HG02840 (cell line): ENCODE results near the gene FOXO4.
A peak's percentile ranks its signal among the peaks of the same experiment; 100 is the strongest.
"Not testable (repeated sequence)": the region's sequence is repeated elsewhere in the genome, so short reads cannot be mapped to it uniquely, and the experiment has no call there.

ENCODE experiments used
- ATAC-seq: cut with Tn5 transposase; IDR thresholded peaks from one replicate; pipeline ENCODE4 v1.9.1; 2021; ENCODE audit warnings: mild to moderate bottlenecking, moderate library complexity, moderate number of reproducible peaks; ENCODE audit not compliant: unreplicated experiment, low FRiP score

The FOXO4 gene

GRCh38 chrX:71095555-71095980 is at the start of gene FOXO4:
Gene FOXO4 (plus strand): TSS chrX:71095851. CDS start chrX:71096529, 678 bp downstream.
- peak; percentile 90 for ATAC-seq

- ATAC-seq = not testable (repeated sequence)
Observed at GRCh38 chrX:71047891-71048290, 47.8 kb upstream of the FOXO4 start.

GRCh38 chrX:71052721-71053120 is 42.9 kb upstream of the FOXO4 start:
- peak; percentile 30 for ATAC-seq

- peak; percentile 68 for ATAC-seq
Observed at GRCh38 chrX:71053217-71053621, 42.4 kb upstream of the FOXO4 start.

GRCh38 chrX:71056867-71057266 is 38.8 kb upstream of the FOXO4 start:
- no peak for ATAC-seq

GRCh38 chrX:71057848-71058530 is 37.7 kb upstream of the FOXO4 start:
- ATAC-seq = no peak

GRCh38 chrX:71060127-71060526 is 35.5 kb upstream of the FOXO4 start:
- ATAC-seq = no peak

- ATAC-seq = no peak
Observed at GRCh38 chrX:71067089-71067488, 28.6 kb upstream of the FOXO4 start.

- ATAC-seq = no peak
Observed at GRCh38 chrX:71067712-71068043, 28.0 kb upstream of the FOXO4 start.

- peak; percentile 91 for ATAC-seq
Observed at GRCh38 chrX:71068044-71068918, 27.4 kb upstream of the FOXO4 start, which contains the start of gene SNX12. Gene SNX12 (minus strand): TSS chrX:71068334. CDS start chrX:71068306, 28 bp downstream.

GRCh38 chrX:71070531-71070930 is 25.1 kb upstream of the FOXO4 start:
- ATAC-seq = no peak

- no peak for ATAC-seq
Observed at GRCh38 chrX:71081330-71082123, 14.1 kb upstream of the FOXO4 start.

GRCh38 chrX:71082124-71082647 is 13.5 kb upstream of the FOXO4 start:
- ATAC-seq = no peak

- no peak for ATAC-seq
Observed at GRCh38 chrX:71082822-71083221, 12.8 kb upstream of the FOXO4 start.

GRCh38 chrX:71085900-71086299 is 9.8 kb upstream of the FOXO4 start:
- no peak for ATAC-seq

- no peak for ATAC-seq
Observed at GRCh38 chrX:71091263-71091662, 4.4 kb upstream of the FOXO4 start.

- ATAC-seq = no peak
Observed at GRCh38 chrX:71095033-71095432, 618 bp upstream of the FOXO4 start.

GRCh38 chrX:71095981-71096759 is 519 bp downstream of the FOXO4 start:
- ATAC-seq = no peak

GRCh38 chrX:71096760-71097032 is 1.0 kb downstream of the FOXO4 start:
- ATAC-seq = no peak

GRCh38 chrX:71098302-71098701 is 2.7 kb downstream of the FOXO4 start:
- ATAC-seq = no peak
